Cardiac muscle cell (in vitro differentiated cells and primary cell): Measurements from ENCODE around the gene CINP. TPM values are rescaled to one million over a fixed set of nuclear protein-coding genes. Genes with fewer than 3 reads are reported as not detected.
"Not testable (repeated sequence)": the region's sequence is repeated elsewhere in the genome, so short reads cannot be mapped to it uniquely, and the experiment has no call there.

ENCODE experiments used
- DNase-seq, 2 donors: peaks; one replicate each; pipeline versions ENCODE4 v3.0.0 to v3.0.0-alpha.2; 2010 to 2017; ENCODE audit warnings: low read depth in 1 of 2, low spot score in 1 of 2
- H3K27ac ChIP-seq: fragments of 200-600 bp; sonication (generic); 2 replicates; pipeline ENCODE4 v1.5.1; 2016
- H3K27me3 ChIP-seq: fragments of 200-600 bp; sonication (generic); 2 replicates; pipeline ENCODE4 v1.6.0; 2016; ENCODE audit warnings: control low read depth
- H3K36me3 ChIP-seq: fragments of 200-600 bp; sonication (generic); 2 replicates; pipeline ENCODE4 v1.5.1; 2016; ENCODE audit warnings: control low read depth
- H3K4me1 ChIP-seq: fragments of 200-600 bp; sonication (generic); 2 replicates; pipeline ENCODE4 v1.8.1; 2017; ENCODE audit warnings: low read depth, mild to moderate bottlenecking, mixed run types
- H3K4me3 ChIP-seq: fragments of 200-600 bp; sonication (generic); 2 replicates; pipeline ENCODE4 v1.5.1; 2016; ENCODE audit warnings: mild to moderate bottlenecking
- H3K9me3 ChIP-seq: fragments of 200-600 bp; sonication (generic); 2 replicates; pipeline ENCODE4 v1.5.1; 2017; ENCODE audit warnings: low read depth, mild to moderate bottlenecking, control low read depth
- polyA plus RNA-seq: library from polyadenylated mRNA; unstranded; fragments of >200 nt; fragmentation: Nextera tagmentation; extraction: Ambion mirVana; gene quantifications from 2 replicates; pipeline ENCODE4 v1.2.1, GENCODE V29; 2016
- total RNA-seq: library from RNA; depleted of rRNA; stranded (reverse); fragments of >200 nt; gene quantifications from 2 replicates; pipeline ENCODE4 v1.2.3, GENCODE V29; 2016
- TF ChIP-seq, protein P1 (sequence below): IDR thresholded peaks from 2 replicates; pipeline ENCODE4 v1.5.1; 2012; ENCODE audit warnings: low read depth, mild to moderate bottlenecking, low read length

Gene CINP
- total and polyA plus RNA-seq, 2 experiments from 2014 or later = 45.4 to 49.1 TPM

DNA sequence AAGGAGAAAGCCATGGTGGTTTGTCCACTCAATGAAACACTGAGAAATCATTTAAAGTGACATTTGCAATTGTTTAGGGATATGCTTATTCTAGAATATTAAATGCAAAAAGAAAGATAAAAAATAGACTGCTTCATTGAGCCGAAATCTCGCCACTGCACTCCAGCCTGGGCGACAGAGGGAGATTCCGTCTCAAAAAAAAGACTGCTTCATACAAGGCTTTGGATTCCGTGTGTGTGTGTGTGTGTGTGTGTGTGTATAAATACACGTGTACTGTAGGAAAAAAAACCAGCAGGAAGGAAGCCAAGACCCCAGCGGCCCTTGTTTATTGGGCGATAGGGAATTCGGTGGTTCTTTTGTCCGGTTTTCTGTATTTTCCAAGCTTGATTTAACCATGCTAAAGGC lies 46.4 kb downstream of the CINP start:
- DNase-seq = peak; percentile 63 to 83
- Histone ChIP-seq H3K4me3 (peak overlapping the region; percentile 71), H3K27ac (peak overlapping the region; percentile 61), H3K27me3 (no peaks in the 10 kb centered on the region), H3K9me3 (no peaks in the 10 kb centered on the region), H3K4me1 (peaks cover 8% of the 10 kb centered on the region), H3K36me3 (no peaks in the 10 kb centered on the region)
- TF ChIP-seq, protein P1, sequence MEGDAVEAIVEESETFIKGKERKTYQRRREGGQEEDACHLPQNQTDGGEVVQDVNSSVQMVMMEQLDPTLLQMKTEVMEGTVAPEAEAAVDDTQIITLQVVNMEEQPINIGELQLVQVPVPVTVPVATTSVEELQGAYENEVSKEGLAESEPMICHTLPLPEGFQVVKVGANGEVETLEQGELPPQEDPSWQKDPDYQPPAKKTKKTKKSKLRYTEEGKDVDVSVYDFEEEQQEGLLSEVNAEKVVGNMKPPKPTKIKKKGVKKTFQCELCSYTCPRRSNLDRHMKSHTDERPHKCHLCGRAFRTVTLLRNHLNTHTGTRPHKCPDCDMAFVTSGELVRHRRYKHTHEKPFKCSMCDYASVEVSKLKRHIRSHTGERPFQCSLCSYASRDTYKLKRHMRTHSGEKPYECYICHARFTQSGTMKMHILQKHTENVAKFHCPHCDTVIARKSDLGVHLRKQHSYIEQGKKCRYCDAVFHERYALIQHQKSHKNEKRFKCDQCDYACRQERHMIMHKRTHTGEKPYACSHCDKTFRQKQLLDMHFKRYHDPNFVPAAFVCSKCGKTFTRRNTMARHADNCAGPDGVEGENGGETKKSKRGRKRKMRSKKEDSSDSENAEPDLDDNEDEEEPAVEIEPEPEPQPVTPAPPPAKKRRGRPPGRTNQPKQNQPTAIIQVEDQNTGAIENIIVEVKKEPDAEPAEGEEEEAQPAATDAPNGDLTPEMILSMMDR = no peak

DNA sequence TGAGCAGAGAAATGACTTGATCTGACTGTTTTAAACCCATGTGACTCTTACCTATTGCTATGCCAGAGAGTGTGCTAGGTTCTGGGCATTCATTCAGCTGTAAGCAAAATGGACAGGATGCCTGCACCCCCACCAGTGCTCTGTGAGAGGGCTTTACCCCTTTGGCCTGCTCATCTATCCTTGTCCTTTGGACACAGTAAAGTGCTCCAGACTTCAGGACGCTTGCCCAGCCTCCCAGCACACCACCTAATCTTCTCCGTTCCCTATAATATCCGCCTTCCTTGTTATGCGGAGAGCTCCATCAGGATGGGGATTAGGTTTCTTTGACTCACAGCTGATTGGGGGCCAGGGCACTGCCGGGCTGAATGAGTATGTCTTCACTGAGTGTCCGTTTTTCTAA lies 47.6 kb downstream of the CINP start:
- no peak overlapping the region for H3K4me3 ChIP-seq
- H3K4me1 ChIP-seq = peaks cover 8% of the 10 kb centered on the region
- H3K27ac ChIP-seq = no peak overlapping the region
- no peaks in the 10 kb centered on the region for H3K36me3 ChIP-seq
- TF ChIP-seq, protein P1 = no peak
- no peaks in the 10 kb centered on the region for H3K9me3 ChIP-seq
- no peak for DNase-seq
- no peaks in the 10 kb centered on the region for H3K27me3 ChIP-seq

DNA sequence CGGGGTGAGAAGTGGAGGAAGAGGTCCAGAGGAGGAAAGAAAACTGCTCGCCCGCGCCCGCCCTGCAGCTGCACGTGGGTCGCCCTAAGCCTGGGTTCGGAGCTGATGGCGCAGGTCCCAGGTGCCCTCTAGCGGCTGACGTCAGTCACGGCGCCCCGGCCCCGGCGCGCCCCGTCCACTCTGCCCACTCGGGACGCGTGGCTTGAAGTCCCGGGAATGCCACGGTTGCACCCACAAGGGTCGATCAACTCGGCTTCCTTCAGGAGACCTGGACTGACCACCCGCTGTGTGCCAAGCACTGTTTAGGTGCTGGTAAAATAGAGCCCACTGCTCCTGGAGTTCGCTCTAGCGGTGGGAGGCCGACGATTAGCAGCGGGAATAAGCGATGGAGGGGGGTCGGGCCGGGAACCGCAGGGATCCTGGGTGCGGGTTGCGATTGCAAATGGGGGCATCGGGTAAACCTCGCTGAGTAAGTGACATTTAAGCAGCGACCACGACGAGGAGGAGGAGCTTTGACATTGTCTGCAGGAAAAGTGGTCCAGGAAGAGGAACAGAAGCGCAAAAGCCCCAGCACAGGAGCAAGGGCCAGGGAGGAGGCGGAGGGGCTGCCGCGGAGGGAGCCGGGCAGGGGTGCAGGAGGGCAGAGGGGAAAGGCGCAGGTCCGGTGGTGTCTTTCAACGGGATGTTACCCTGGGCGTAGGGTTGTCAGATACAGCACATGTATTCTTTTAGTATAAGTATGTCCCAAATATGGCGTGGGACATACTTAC lies 48.3 kb downstream of the CINP start:
- Histone ChIP-seq H3K4me1 (peaks cover 8% of the 10 kb centered on the region), H3K4me3 (peak overlapping the region; percentile 33), H3K27ac (no peak overlapping the region), H3K9me3 (no peaks in the 10 kb centered on the region), H3K36me3 (no peaks in the 10 kb centered on the region), H3K27me3 (no peaks in the 10 kb centered on the region)
- TF ChIP-seq, protein P1 = peak; percentile 83
- DNase-seq = peak; percentile 88 to 89

DNA sequence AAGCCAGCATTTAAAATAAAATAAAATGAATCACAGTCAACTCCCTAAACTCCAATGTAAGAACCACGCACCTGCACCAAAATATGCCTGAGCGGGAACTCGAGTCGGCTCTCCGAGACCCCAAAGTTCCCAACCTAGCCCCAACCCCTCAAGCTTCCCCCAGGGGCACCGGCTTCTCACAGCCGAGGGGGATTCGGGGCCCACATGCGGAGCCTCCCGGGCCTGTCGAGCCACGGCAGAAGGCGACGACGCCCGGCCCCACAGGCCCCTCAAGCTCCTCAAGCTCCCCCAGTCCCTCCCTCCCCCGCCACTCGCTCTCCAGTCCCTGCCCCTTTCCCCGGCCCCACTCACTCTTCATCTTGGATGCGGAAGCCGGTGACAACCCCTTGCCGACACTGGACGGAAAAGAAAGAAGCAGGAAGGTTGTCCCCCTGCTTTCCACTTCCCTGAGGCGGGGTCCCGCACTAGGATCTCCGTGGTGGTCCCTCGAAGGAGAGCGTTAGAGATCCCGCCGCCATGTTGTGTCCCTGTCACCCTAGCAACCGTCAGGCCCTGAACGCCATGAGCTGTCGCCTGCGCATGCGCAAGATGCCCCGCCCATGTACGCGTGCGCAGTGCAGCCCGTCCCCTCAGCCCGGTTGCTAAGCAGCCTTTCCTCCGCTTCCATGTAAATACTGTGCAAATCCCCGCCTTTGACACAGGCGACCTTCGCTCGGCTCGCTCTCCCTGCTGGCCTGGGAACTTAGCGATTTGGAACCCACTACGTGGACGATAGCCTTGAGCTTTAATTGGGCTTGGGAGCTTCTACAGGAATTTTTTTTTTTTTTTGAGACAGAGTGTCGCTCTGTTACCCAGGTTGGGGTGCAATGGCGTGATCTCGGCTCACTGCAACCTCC lies 57.8 kb downstream of the CINP start, which contains the start of gene MOK:
Gene MOK (minus strand): TSS at position 554 of the 896 bp plus-strand sequence. CDS start 196 bp downstream, at position 358.
- no peaks in the 10 kb centered on the region for H3K9me3 ChIP-seq
- TF ChIP-seq, protein P1 = no peak
- H3K27me3 ChIP-seq = no peaks in the 10 kb centered on the region
- DNase-seq = peak; percentile 97 to 98
- peak within 1 kb of the TSS; percentile 83 for H3K4me3 ChIP-seq
- no peaks in the 10 kb centered on the region for H3K36me3 ChIP-seq
- H3K27ac ChIP-seq = peak within 1 kb of the TSS; percentile 80
- peaks cover 8% of the 10 kb centered on the region for H3K4me1 ChIP-seq

DNA sequence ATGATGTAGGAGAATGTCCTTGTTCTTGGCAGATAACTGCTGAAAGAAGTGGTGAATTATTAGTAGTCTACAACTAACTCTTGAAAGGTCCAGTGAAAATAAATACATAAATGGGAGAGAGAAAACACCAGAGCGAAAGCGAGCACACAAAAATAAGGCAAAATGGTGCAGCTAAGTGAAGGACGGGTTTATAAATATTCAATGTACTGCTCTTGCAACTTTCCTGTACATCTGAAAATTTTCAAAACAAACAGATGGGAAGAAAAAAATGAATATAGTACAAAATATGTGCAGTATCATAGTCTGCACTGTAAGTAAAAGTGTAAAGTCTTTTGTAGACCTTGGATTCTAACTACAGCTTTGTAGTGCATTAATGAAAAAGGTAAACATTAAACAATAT lies 59.0 kb downstream of the CINP start:
- DNase-seq = no peak
- no peaks in the 10 kb centered on the region for H3K36me3 ChIP-seq
- H3K4me1 ChIP-seq = peaks cover 8% of the 10 kb centered on the region
- H3K9me3 ChIP-seq = no peaks in the 10 kb centered on the region
- H3K27me3 ChIP-seq = no peaks in the 10 kb centered on the region
- TF ChIP-seq, protein P1 = no peak
- H3K27ac ChIP-seq = no peak overlapping the region
- H3K4me3 ChIP-seq = peak overlapping the region; percentile 83

DNA sequence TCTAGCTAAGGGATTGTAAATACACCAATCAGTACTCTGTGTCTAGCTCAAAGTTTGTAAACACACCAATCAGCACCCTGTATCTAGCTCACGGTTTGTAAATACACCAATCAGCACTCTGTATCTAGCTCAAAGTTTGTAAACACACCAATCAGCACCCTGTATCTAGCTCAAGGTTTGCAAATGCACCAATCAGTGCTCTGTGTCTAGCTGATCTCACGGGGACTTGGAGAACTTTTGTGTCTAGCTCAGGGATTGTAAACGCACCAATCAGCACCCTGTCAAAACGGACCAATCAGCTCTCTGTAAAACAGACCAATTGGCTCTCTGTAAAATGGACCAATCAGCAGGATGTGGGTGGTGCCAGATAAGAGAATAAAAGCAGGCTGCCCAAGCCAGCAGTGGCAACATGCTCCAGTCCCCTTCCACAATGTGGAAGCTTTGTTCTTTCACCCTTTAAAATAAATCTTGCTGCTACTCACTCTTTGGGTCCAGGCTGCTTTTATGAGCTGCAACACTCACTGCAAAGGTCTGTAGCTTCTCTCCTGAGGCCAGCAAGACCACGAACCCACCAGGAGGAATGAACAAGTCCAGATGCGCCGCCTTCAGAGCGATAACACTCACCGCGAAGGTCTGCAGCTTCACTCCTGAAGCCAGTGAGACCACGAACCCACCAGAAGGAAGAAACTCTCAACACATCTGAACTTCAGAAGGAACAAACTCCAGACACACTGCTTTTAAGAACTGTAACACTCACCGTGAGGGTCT lies 64.2 kb downstream of the CINP start:
- H3K9me3 ChIP-seq, H3K36me3 ChIP-seq, H3K4me1 ChIP-seq, H3K4me3 ChIP-seq, DNase-seq, H3K27me3 ChIP-seq, H3K27ac ChIP-seq: not testable (repeated sequence)
